ENCODE measurements around the gene TDRD10.

Gene TDRD10

GRCh38 chr1:154593390-154593789, 91.4 kb downstream of the TDRD10 start:
- no peak overlapping the region for H2AFZ ChIP-seq (ENCODE audit: low read depth, low read length)
- peaks cover 7% of the 10 kb centered on the region for H3K79me2 ChIP-seq (ENCODE audit: low read length)
- H3K4me1 ChIP-seq (ENCODE audit: low read length), result no peaks in the 10 kb centered on the region
- TF ChIP-seq EZH2phosphoT487 (IDR thresholded peaks at IDR 0.05; ENCODE audit: low read depth), result no peak
- TF ChIP-seq CTCF (IDR thresholded peaks at IDR 0.05; ENCODE audit: low read depth, low read length), result no peak
- no peaks in the 10 kb centered on the region for H3K9me3 ChIP-seq (ENCODE audit: insufficient read depth, low read length)
- H3K4me2 ChIP-seq (ENCODE audit: low read length), result no peak overlapping the region
- peaks cover 84% of the 10 kb centered on the region for H3K36me3 ChIP-seq (replicated peaks; ENCODE audit: low read depth, low read length)
- H3K27me3 ChIP-seq (ENCODE audit: low read depth, low read length), result no peaks in the 10 kb centered on the region
- H3K9ac ChIP-seq (ENCODE audit: low read length), result no peak overlapping the region
- no peak overlapping the region for H3K27ac ChIP-seq (ENCODE audit: low read length)
- no peak overlapping the region for H3K4me3 ChIP-seq (ENCODE audit: low read length)
- peaks cover 17% of the 10 kb centered on the region; the same call in 1 of the 2 replicates for H4K20me1 ChIP-seq (ENCODE audit: insufficient read depth, low read length)

GRCh38 chr1:154594811-154595210, 92.8 kb downstream of the TDRD10 start:
- H3K9ac ChIP-seq (ENCODE audit: low read length), result no peak overlapping the region
- H4K20me1 ChIP-seq (ENCODE audit: insufficient read depth, low read length), result peaks cover 32% of the 10 kb centered on the region
- peaks cover 21% of the 10 kb centered on the region for H3K79me2 ChIP-seq (ENCODE audit: low read length)
- H3K27ac ChIP-seq (ENCODE audit: low read length), result no peak overlapping the region
- H3K9me3 ChIP-seq (ENCODE audit: insufficient read depth, low read length), result no peaks in the 10 kb centered on the region
- H2AFZ ChIP-seq (ENCODE audit: low read depth, low read length), result no peak overlapping the region
- TF ChIP-seq CTCF (IDR thresholded peaks at IDR 0.05; ENCODE audit: low read depth, low read length) (no peak), EZH2phosphoT487 (IDR thresholded peaks at IDR 0.05; ENCODE audit: low read depth) (no peak)
- no peaks in the 10 kb centered on the region for H3K27me3 ChIP-seq (ENCODE audit: low read depth, low read length)
- H3K36me3 ChIP-seq (replicated peaks; ENCODE audit: low read depth, low read length), result peaks cover 81% of the 10 kb centered on the region
- H3K4me1 ChIP-seq (ENCODE audit: low read length), result no peaks in the 10 kb centered on the region
- H3K4me2 ChIP-seq (ENCODE audit: low read length), result no peak overlapping the region
- H3K4me3 ChIP-seq (ENCODE audit: low read length), result no peak overlapping the region

GRCh38 chr1:154595621-154596020, 93.6 kb downstream of the TDRD10 start:
- peaks cover 36% of the 10 kb centered on the region for H4K20me1 ChIP-seq (ENCODE audit: insufficient read depth, low read length)
- peaks cover 75% of the 10 kb centered on the region for H3K36me3 ChIP-seq (replicated peaks; ENCODE audit: low read depth, low read length)
- H3K9me3 ChIP-seq (ENCODE audit: insufficient read depth, low read length), result no peaks in the 10 kb centered on the region
- H3K9ac ChIP-seq (ENCODE audit: low read length), result no peak overlapping the region
- H3K27ac ChIP-seq (ENCODE audit: low read length), result no peak overlapping the region
- no peak overlapping the region for H3K4me2 ChIP-seq (ENCODE audit: low read length)
- H3K79me2 ChIP-seq (ENCODE audit: low read length), result peaks cover 27% of the 10 kb centered on the region
- no peak overlapping the region for H2AFZ ChIP-seq (ENCODE audit: low read depth, low read length)
- no peaks in the 10 kb centered on the region for H3K27me3 ChIP-seq (ENCODE audit: low read depth, low read length)
- TF ChIP-seq EZH2phosphoT487 (IDR thresholded peaks at IDR 0.05; ENCODE audit: low read depth) (no peak), CTCF (IDR thresholded peaks at IDR 0.05; ENCODE audit: low read depth, low read length) (no peak)
- no peak overlapping the region for H3K4me3 ChIP-seq (ENCODE audit: low read length)
- H3K4me1 ChIP-seq (ENCODE audit: low read length), result no peaks in the 10 kb centered on the region
